Measurements from ENCODE around the gene CDC25B. TPM values are rescaled to one million over a fixed set of nuclear protein-coding genes. Genes with fewer than 3 reads are reported as not detected.
A peak's percentile ranks its signal among the peaks of the same experiment; 100 is the strongest.

Gene CDC25B
- total and polyA plus RNA-seq, 2 of the 13 experiments (the other 11 are each of a cell fraction or from before 2014, with no cell fraction given) = 14.5 to 19.4 TPM

DNA sequence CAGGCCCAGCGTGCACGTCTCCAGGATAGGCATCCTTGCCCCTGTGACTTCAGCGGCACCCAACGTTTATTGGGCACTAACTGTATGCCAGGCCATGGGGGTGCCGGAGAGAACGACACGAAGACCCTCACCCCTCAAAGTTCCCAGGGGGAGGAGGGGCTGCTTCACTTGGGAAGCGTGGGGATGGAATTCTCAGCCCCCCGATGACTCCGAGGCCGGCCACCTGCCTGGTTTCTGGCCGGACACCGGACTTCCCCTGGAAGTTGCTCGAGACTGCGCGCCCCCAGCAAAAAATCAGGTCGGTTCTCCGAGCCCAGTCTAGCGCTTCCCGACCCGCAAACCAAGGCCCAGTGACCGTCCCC, 50.2 kb downstream of the CDC25B start (continued):
- 0 out of 2 replicates have a peak, but pooled peaks have one; percentile 10 for TF ChIP-seq AKAP8 (CRISPR knock-in tag; IDR thresholded peaks at IDR 0.05)

DNA sequence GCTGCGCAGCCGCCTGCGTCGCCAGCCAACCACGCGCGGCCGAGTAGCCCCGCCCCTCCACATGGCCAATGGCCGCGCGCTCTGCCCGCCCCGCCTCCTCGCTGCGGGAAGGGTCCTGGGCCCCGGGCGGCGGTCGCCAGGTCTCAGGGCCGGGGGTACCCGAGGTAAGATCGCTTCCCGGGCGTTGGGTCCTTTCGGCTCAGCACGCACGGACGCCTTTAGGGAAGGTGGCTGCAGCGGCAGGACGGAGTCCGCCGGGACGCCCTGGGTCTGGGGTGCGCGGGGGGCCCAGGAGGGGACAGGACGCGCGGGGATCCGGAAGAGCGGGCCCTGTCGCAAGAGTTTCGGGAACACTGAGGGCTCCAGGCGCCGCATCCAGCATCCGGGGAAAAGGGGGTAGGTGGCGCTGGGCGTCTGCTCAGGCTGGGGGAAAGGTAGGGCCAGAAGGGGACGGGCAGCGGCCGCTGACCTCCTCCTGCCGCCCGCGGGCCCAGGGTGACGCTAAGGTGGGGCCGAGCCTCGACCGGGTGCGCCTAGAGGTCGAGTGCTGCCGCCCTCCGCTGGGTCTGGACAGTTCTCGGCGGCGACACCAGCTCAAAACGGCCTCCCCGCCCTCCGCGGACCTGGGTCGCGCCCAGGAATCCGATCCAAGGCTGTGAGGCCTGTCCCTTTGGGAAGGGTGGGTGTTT, 50.8 kb downstream of the CDC25B start, which contains the start of gene MAVS:
MAVS (plus strand) TSS at position 95 of the 689 bp plus-strand sequence. CDS start 7,791 bp downstream, outside the sequence.
- H3K4me3 ChIP-seq (replicated peaks in 1 of 3; ENCODE audit: insufficient read depth in 1 of 3, low read depth in 2 of 3, low read length in 3 of 3) = peak within 1 kb of the TSS; percentile 78 to 97 (median 96)
- under 1% methylated on average over 47 of the region's 72 CpGs for WGBS (ENCODE audit: low lambda C conversion rate)
- peaks cover 25% of the 10 kb centered on the region for H3K79me2 ChIP-seq (ENCODE audit: insufficient read depth, low read length)
- no TSS peak for BruUV-seq (replicated peaks)
- peak; percentile 90 for DNase-seq (ENCODE audit: low spot score)
- H3K27me3 ChIP-seq (ENCODE audit: control insufficient read depth in 1 of 2, insufficient read depth in 2 of 2, low read length in 2 of 2) = no peaks in the 10 kb centered on the region; a peak in 1 of 5 replicates
- H3K9ac ChIP-seq (ENCODE audit: insufficient read depth, low read depth, low read length) = peak within 1 kb of the TSS; percentile 98
- H3K4me2 ChIP-seq (ENCODE audit: low read depth, low read length) = peak within 1 kb of the TSS; percentile 89
- H3K27ac ChIP-seq (ENCODE audit: extremely low read length, insufficient read depth, low read length) = peak within 1 kb of the TSS; percentile 91
- ChIA-PET CTCF (ENCODE audit: low intra/inter-chr PET ratio, low total read pairs) (interaction anchor here (0.9 kb wide), 1 partner anchor 8 kb away, joined by 4 read pairs; no protein-coding TSS in a partner anchor), POLR2A (interaction anchor here (1.0 to 2.0 kb wide), 11 partner anchors 8 to 83 kb away, joined by 3 to 15 read pairs (median 4); partner anchors contain the start of genes ADISSP and AP5S1)
- H3K4me1 ChIP-seq (ENCODE audit: insufficient read depth, low read length) = peaks cover 50% of the 10 kb centered on the region
- in situ Hi-C loops (cut with HindIII; ENCODE audit: extremely low pct_ligation_motif_present, low pct_unique_long_range_greater_than_20kb) = loop anchor here (5.0 kb wide), 1 partner anchor 60 kb away; the partner anchor contains the start of gene CENPB
- intact Hi-C loops (cut with micrococcal nuclease; ENCODE audit: unreplicated experiment) = loop anchor here (1.0 to 2.0 kb wide), 2 partner anchors 27 to 60 kb away; partner anchors contain the start of genes AP5S1 and CENPB
- ATAC-seq = peak; percentile 96
- no peak within 1 kb of the TSS for H2AFZ ChIP-seq (ENCODE audit: low read length)
- peaks cover 4% of the 10 kb centered on the region; the same call in 1 of the 2 replicates for H4K20me1 ChIP-seq (ENCODE audit: insufficient read depth, low read length)
- H3K9me3 ChIP-seq (ENCODE audit: low read length) = no peaks in the 10 kb centered on the region
- FAIRE-seq = no peak
- no peaks in the 10 kb centered on the region; a peak in 1 of 5 replicates for H3K36me3 ChIP-seq (replicated peaks in 1 of 2; ENCODE audit: control insufficient read depth in 1 of 2, insufficient read depth in 2 of 2, low read length in 2 of 2)
- peak; percentile 42; the same call in 1 of the 2 replicates for TF ChIP-seq HNF4A (CRISPR knock-in tag; IDR thresholded peaks at IDR 0.05)
- TF ChIP-seq, protein P1, sequence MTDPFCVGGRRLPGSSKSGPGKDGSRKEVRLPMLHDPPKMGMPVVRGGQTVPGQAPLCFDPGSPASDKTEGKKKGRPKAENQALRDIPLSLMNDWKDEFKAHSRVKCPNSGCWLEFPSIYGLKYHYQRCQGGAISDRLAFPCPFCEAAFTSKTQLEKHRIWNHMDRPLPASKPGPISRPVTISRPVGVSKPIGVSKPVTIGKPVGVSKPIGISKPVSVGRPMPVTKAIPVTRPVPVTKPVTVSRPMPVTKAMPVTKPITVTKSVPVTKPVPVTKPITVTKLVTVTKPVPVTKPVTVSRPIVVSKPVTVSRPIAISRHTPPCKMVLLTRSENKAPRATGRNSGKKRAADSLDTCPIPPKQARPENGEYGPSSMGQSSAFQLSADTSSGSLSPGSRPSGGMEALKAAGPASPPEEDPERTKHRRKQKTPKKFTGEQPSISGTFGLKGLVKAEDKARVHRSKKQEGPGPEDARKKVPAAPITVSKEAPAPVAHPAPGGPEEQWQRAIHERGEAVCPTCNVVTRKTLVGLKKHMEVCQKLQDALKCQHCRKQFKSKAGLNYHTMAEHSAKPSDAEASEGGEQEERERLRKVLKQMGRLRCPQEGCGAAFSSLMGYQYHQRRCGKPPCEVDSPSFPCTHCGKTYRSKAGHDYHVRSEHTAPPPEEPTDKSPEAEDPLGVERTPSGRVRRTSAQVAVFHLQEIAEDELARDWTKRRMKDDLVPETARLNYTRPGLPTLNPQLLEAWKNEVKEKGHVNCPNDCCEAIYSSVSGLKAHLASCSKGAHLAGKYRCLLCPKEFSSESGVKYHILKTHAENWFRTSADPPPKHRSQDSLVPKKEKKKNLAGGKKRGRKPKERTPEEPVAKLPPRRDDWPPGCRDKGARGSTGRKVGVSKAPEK (CRISPR knock-in tag; IDR thresholded peaks at IDR 0.05; ENCODE audit: borderline replicate concordance) = 0 out of 2 replicates have a peak, but pooled peaks have one; percentile 45
- TF ChIP-seq RFXAP (CRISPR knock-in tag; IDR thresholded peaks at IDR 0.05; ENCODE audit: borderline replicate concordance) = peak; percentile 92
- peak; percentile 99 for TF ChIP-seq TAF1 (CRISPR knock-in tag; IDR thresholded peaks at IDR 0.05)
- TF ChIP-seq, protein P2, sequence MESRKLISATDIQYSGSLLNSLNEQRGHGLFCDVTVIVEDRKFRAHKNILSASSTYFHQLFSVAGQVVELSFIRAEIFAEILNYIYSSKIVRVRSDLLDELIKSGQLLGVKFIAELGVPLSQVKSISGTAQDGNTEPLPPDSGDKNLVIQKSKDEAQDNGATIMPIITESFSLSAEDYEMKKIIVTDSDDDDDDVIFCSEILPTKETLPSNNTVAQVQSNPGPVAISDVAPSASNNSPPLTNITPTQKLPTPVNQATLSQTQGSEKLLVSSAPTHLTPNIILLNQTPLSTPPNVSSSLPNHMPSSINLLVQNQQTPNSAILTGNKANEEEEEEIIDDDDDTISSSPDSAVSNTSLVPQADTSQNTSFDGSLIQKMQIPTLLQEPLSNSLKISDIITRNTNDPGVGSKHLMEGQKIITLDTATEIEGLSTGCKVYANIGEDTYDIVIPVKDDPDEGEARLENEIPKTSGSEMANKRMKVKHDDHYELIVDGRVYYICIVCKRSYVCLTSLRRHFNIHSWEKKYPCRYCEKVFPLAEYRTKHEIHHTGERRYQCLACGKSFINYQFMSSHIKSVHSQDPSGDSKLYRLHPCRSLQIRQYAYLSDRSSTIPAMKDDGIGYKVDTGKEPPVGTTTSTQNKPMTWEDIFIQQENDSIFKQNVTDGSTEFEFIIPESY (CRISPR knock-in tag; IDR thresholded peaks at IDR 0.05) = no peak
- TF ChIP-seq, protein P3, sequence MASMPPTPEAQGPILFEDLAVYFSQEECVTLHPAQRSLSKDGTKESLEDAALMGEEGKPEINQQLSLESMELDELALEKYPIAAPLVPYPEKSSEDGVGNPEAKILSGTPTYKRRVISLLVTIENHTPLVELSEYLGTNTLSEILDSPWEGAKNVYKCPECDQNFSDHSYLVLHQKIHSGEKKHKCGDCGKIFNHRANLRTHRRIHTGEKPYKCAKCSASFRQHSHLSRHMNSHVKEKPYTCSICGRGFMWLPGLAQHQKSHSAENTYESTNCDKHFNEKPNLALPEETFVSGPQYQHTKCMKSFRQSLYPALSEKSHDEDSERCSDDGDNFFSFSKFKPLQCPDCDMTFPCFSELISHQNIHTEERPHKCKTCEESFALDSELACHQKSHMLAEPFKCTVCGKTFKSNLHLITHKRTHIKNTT (CRISPR knock-in tag; IDR thresholded peaks at IDR 0.05) = no peak
- peak; percentile 96 for TF ChIP-seq POLR2AphosphoS5 (IDR thresholded peaks at IDR 0.05; ENCODE audit: low read depth, low read length)
- TF ChIP-seq ADNP (CRISPR knock-in tag; IDR thresholded peaks at IDR 0.05) = no peak
- TF ChIP-seq ZNF564 (CRISPR knock-in tag; IDR thresholded peaks at IDR 0.05) = peak; percentile 75; the same call in 1 of the 2 replicates
- TF ChIP-seq, protein P4, sequence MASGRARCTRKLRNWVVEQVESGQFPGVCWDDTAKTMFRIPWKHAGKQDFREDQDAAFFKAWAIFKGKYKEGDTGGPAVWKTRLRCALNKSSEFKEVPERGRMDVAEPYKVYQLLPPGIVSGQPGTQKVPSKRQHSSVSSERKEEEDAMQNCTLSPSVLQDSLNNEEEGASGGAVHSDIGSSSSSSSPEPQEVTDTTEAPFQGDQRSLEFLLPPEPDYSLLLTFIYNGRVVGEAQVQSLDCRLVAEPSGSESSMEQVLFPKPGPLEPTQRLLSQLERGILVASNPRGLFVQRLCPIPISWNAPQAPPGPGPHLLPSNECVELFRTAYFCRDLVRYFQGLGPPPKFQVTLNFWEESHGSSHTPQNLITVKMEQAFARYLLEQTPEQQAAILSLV (CRISPR knock-in tag; IDR thresholded peaks at IDR 0.05; ENCODE audit: borderline replicate concordance) = peak; percentile 98
- TF ChIP-seq, protein P5, sequence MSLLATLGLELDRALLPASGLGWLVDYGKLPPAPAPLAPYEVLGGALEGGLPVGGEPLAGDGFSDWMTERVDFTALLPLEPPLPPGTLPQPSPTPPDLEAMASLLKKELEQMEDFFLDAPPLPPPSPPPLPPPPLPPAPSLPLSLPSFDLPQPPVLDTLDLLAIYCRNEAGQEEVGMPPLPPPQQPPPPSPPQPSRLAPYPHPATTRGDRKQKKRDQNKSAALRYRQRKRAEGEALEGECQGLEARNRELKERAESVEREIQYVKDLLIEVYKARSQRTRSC (CRISPR knock-in tag; IDR thresholded peaks at IDR 0.05; ENCODE audit: low read depth) = no peak
- TF ChIP-seq RBAK (CRISPR knock-in tag; IDR thresholded peaks at IDR 0.05) = no peak

Measured in HepG2 (cell line).